HS-27A (cell line): ENCODE results near the gene ACYP2.
A peak's percentile ranks its signal among the peaks of the same experiment; 100 is the strongest.
"Not testable (repeated sequence)": the region's sequence is repeated elsewhere in the genome, so short reads cannot be mapped to it uniquely, and the experiment has no call there.

ENCODE experiments used
- DNase-seq: peaks from one replicate; pipeline ENCODE4 v3.0.0-alpha.2; 2012; ENCODE audit warnings: low read depth, missing footprints

The ACYP2 gene

GRCh38 chr2:54227798-54228197 is 112.4 kb downstream of the ACYP2 start:
- DNase-seq = no peak

GRCh38 chr2:54228945-54229344 is 113.5 kb downstream of the ACYP2 start:
- no peak for DNase-seq

GRCh38 chr2:54233832-54234649 is 118.6 kb downstream of the ACYP2 start:
- DNase-seq = no peak

GRCh38 chr2:54237428-54237827 is 122.0 kb downstream of the ACYP2 start:
- DNase-seq = no peak

GRCh38 chr2:54239427-54239826 is 124.0 kb downstream of the ACYP2 start:
- peak; percentile 65 for DNase-seq

GRCh38 chr2:54240515-54241469 is 125.4 kb downstream of the ACYP2 start:
- DNase-seq = peak; percentile 48

GRCh38 chr2:54247115-54247514 is 131.7 kb downstream of the ACYP2 start:
- DNase-seq = no peak

- DNase-seq = no peak
Measured at GRCh38 chr2:54249629-54250028, 134.2 kb downstream of the ACYP2 start.

- DNase-seq = no peak
Measured at GRCh38 chr2:54254180-54254579, 138.8 kb downstream of the ACYP2 start.

GRCh38 chr2:54255230-54256090 is 140.0 kb downstream of the ACYP2 start:
- no peak for DNase-seq

- no peak for DNase-seq
Measured at GRCh38 chr2:54256091-54256694, 140.8 kb downstream of the ACYP2 start, which contains the start of gene TSPYL6. TSPYL6 (minus strand) TSS chr2:54256229; CDS start chr2:54256151, 78 bp downstream.

- DNase-seq = no peak
Measured at GRCh38 chr2:54258166-54258565, 142.8 kb downstream of the ACYP2 start.

GRCh38 chr2:54259413-54260240 is 144.2 kb downstream of the ACYP2 start:
- no peak for DNase-seq

GRCh38 chr2:54260241-54260595 is 144.8 kb downstream of the ACYP2 start:
- DNase-seq = no peak

- DNase-seq = no peak
Measured at GRCh38 chr2:54261537-54261936, 146.1 kb downstream of the ACYP2 start.

GRCh38 chr2:54262015-54262765 is 146.8 kb downstream of the ACYP2 start:
- DNase-seq = no peak

- not testable (repeated sequence) for DNase-seq
Measured at GRCh38 chr2:54265081-54265480, 149.7 kb downstream of the ACYP2 start.

- no peak for DNase-seq
Measured at GRCh38 chr2:54267577-54267976, 152.2 kb downstream of the ACYP2 start.

- no peak for DNase-seq
Measured at GRCh38 chr2:54271189-54271588, 155.8 kb downstream of the ACYP2 start.
